Mesendoderm (in vitro differentiated cells): Measurements from ENCODE around the gene AMIGO2.
"Not testable (repeated sequence)": the region's sequence is repeated elsewhere in the genome, so short reads cannot be mapped to it uniquely, and the experiment has no call there.

ENCODE experiments used
- DNase-seq: peaks from one replicate; pipeline ENCODE4 v3.0.0; 2013
- H2AK5ac ChIP-seq: 2 replicates; pipeline ENCODE4 v1.6.1; 2013; ENCODE audit warnings: low read length, inconsistent platforms
- H2BK120ac ChIP-seq: 2 replicates; pipeline ENCODE4 v1.6.1; 2013; ENCODE audit warnings: low read depth, mild to moderate bottlenecking, low read length, moderate library complexity, mixed read lengths
- H2BK15ac ChIP-seq: replicated peaks from 2 replicates; pipeline ENCODE4 v1.6.1; 2013; ENCODE audit warnings: low read depth, mild to moderate bottlenecking, moderate library complexity
- H2BK5ac ChIP-seq: 2 replicates; pipeline ENCODE4 v1.6.1; 2013; ENCODE audit warnings: low read length, inconsistent platforms
- H3K18ac ChIP-seq: 2 replicates; pipeline ENCODE4 v1.6.1; 2013; ENCODE audit warnings: mild to moderate bottlenecking, low read length, mixed read lengths
- H3K23ac ChIP-seq: one replicate; pipeline ENCODE4 v1.6.1; 2013; ENCODE audit warnings: low read length
- H3K27ac ChIP-seq: 2 replicates; pipeline ENCODE4 v1.5.1; 2013; ENCODE audit warnings: low read depth, mild to moderate bottlenecking, inconsistent platforms, low read length, moderate library complexity
- H3K27me3 ChIP-seq: 2 replicates; pipeline ENCODE4 v1.6.1; 2013; ENCODE audit warnings: low read length, control low read depth, mild to moderate bottlenecking, inconsistent platforms; ENCODE audit not compliant: insufficient read depth, poor library complexity
- H3K36me3 ChIP-seq: 2 replicates; pipeline ENCODE4 v1.6.1; 2013; ENCODE audit warnings: low read length, inconsistent platforms; ENCODE audit not compliant: control insufficient read depth, insufficient read depth
- H3K4ac ChIP-seq: one replicate; pipeline ENCODE4 v1.6.1; 2013; ENCODE audit warnings: low read depth, mild to moderate bottlenecking, low read length, moderate library complexity
- H3K4me1 ChIP-seq: 2 replicates; pipeline ENCODE4 v1.6.1; 2013; ENCODE audit warnings: low read depth, low read length, inconsistent platforms; ENCODE audit not compliant: control insufficient read depth
- H3K4me2 ChIP-seq: 2 replicates; pipeline ENCODE4 v1.6.1; 2013; ENCODE audit warnings: low read length
- H3K4me3 ChIP-seq: 2 replicates; pipeline ENCODE4 v1.5.1; 2013; ENCODE audit warnings: mild to moderate bottlenecking, low read length
- H3K56ac ChIP-seq: one replicate; pipeline ENCODE4 v1.6.1; 2013; ENCODE audit warnings: low read length
- H3K79me1 ChIP-seq: 2 replicates; pipeline ENCODE4 v1.6.1; 2013; ENCODE audit warnings: low read length, inconsistent platforms
- H3K79me2 ChIP-seq: 2 replicates; pipeline ENCODE4 v1.6.1; 2013; ENCODE audit warnings: mild to moderate bottlenecking, low read length; ENCODE audit not compliant: control insufficient read depth, insufficient read depth
- H3K9ac ChIP-seq: 2 replicates; pipeline ENCODE4 v1.6.1; 2013; ENCODE audit warnings: low read length, inconsistent platforms
- H4K5ac ChIP-seq: one replicate; pipeline ENCODE4 v1.6.1; 2013; ENCODE audit warnings: low read length
- H4K8ac ChIP-seq: one replicate; pipeline ENCODE4 v1.6.1; 2013; ENCODE audit warnings: low read depth, mild to moderate bottlenecking, control low read depth, low read length, moderate library complexity
- WGBS: extraction: QIAGEN DNeasy Blood & Tissue Kit; methylation state at CpG from one replicate; pipeline ENCODE4 v1.1.7; 2013; ENCODE audit warnings: low lambda C conversion rate, missing lambda C conversion rate; ENCODE audit not compliant: insufficient coverage; ENCODE audit errors: extremely low coverage; 5-methylcytosine and 5-hydroxymethylcytosine counted together

AMIGO2 gene

GRCh38 chr12:47058640-47059039, 21.1 kb downstream of the AMIGO2 start:
- WGBS, result no CpG with 5 or more reads among the region's 2 CpGs
- not testable (repeated sequence) for H3K4me3 ChIP-seq, H3K56ac ChIP-seq, H4K5ac ChIP-seq, H3K79me2 ChIP-seq, H3K4me1 ChIP-seq, H3K4ac ChIP-seq, H2BK15ac ChIP-seq, H2AK5ac ChIP-seq, DNase-seq, H3K36me3 ChIP-seq, H3K4me2 ChIP-seq, H3K23ac ChIP-seq, H2BK5ac ChIP-seq, H3K79me1 ChIP-seq, H2BK120ac ChIP-seq, H3K27me3 ChIP-seq, H4K8ac ChIP-seq, H3K18ac ChIP-seq, H3K27ac ChIP-seq, H3K9ac ChIP-seq

- not testable (repeated sequence) for H3K27ac ChIP-seq, H4K5ac ChIP-seq, H2BK5ac ChIP-seq, H2BK15ac ChIP-seq, H3K79me1 ChIP-seq, H3K23ac ChIP-seq, H3K36me3 ChIP-seq, H2AK5ac ChIP-seq, H3K18ac ChIP-seq, H3K4ac ChIP-seq, H3K56ac ChIP-seq, H3K4me2 ChIP-seq, H3K9ac ChIP-seq, H2BK120ac ChIP-seq, DNase-seq, H4K8ac ChIP-seq, H3K79me2 ChIP-seq, H3K4me3 ChIP-seq, H3K4me1 ChIP-seq, H3K27me3 ChIP-seq
- no CpG with 5 or more reads among the region's 12 CpGs for WGBS
Measured at GRCh38 chr12:47056944-47057343, 22.8 kb downstream of the AMIGO2 start.

GRCh38 chr12:47055856-47056255, 23.9 kb downstream of the AMIGO2 start:
- H3K4me1 ChIP-seq, H3K9ac ChIP-seq, H3K4me3 ChIP-seq, H3K4me2 ChIP-seq, H2AK5ac ChIP-seq, H4K8ac ChIP-seq, H3K27ac ChIP-seq, DNase-seq, H3K79me2 ChIP-seq, H2BK5ac ChIP-seq, H2BK120ac ChIP-seq, H3K36me3 ChIP-seq, H3K4ac ChIP-seq, H2BK15ac ChIP-seq, H4K5ac ChIP-seq, H3K79me1 ChIP-seq, H3K27me3 ChIP-seq, H3K23ac ChIP-seq, H3K18ac ChIP-seq, H3K56ac ChIP-seq: not testable (repeated sequence)
- no CpG with 5 or more reads among the region's 3 CpGs for WGBS

GRCh38 chr12:47054659-47055058, 25.1 kb downstream of the AMIGO2 start:
- no CpG with 5 or more reads among the region's 4 CpGs for WGBS
- no peaks in the 10 kb centered on the region for H3K79me2 ChIP-seq
- H3K4me3 ChIP-seq, result no peak overlapping the region
- H3K4me2 ChIP-seq, result no peak overlapping the region
- H4K5ac ChIP-seq, result no peak overlapping the region
- no peaks in the 10 kb centered on the region for H3K36me3 ChIP-seq
- no peak overlapping the region for H3K56ac ChIP-seq
- no peak overlapping the region for H4K8ac ChIP-seq
- H3K23ac ChIP-seq, result no peak overlapping the region
- H2BK15ac ChIP-seq, result no peak overlapping the region
- H2BK120ac ChIP-seq, result no peak overlapping the region
- H3K4ac ChIP-seq, result no peak overlapping the region
- H2BK5ac ChIP-seq, result no peak overlapping the region
- no peaks in the 10 kb centered on the region for H3K79me1 ChIP-seq
- no peak overlapping the region for H3K27ac ChIP-seq
- no peaks in the 10 kb centered on the region for H3K27me3 ChIP-seq
- no peak for DNase-seq
- no peak overlapping the region for H3K18ac ChIP-seq
- no peak overlapping the region for H3K9ac ChIP-seq
- no peaks in the 10 kb centered on the region for H3K4me1 ChIP-seq
- H2AK5ac ChIP-seq, result no peak overlapping the region

GRCh38 chr12:47053961-47054360, 25.8 kb downstream of the AMIGO2 start:
- H3K56ac ChIP-seq, result no peak overlapping the region
- no peaks in the 10 kb centered on the region for H3K79me1 ChIP-seq
- no peaks in the 10 kb centered on the region for H3K4me1 ChIP-seq
- no peak overlapping the region for H2BK5ac ChIP-seq
- H3K27ac ChIP-seq, result no peak overlapping the region
- no peaks in the 10 kb centered on the region for H3K79me2 ChIP-seq
- no peak overlapping the region for H3K4ac ChIP-seq
- H2BK15ac ChIP-seq, result no peak overlapping the region
- no peak for DNase-seq
- H2BK120ac ChIP-seq, result no peak overlapping the region
- no peak overlapping the region for H4K8ac ChIP-seq
- no peak overlapping the region for H3K9ac ChIP-seq
- no peaks in the 10 kb centered on the region for H3K27me3 ChIP-seq
- H2AK5ac ChIP-seq, result no peak overlapping the region
- H3K4me2 ChIP-seq, result no peak overlapping the region
- no peaks in the 10 kb centered on the region for H3K36me3 ChIP-seq
- H4K5ac ChIP-seq, result no peak overlapping the region
- H3K23ac ChIP-seq, result no peak overlapping the region
- H3K4me3 ChIP-seq, result no peak overlapping the region
- H3K18ac ChIP-seq, result no peak overlapping the region

- peak; percentile 22 for DNase-seq
- no CpG with 5 or more reads among the region's 2 CpGs for WGBS
Measured at GRCh38 chr12:47052274-47052673, 27.5 kb downstream of the AMIGO2 start.

More at GRCh38 chr12:47052274-47052673, 27.5 kb downstream of the AMIGO2 start:
- no peak overlapping the region for H4K5ac ChIP-seq
- no peak overlapping the region for H2BK5ac ChIP-seq
- H4K8ac ChIP-seq, result no peak overlapping the region
- H3K4me2 ChIP-seq, result no peak overlapping the region
- no peak overlapping the region for H3K56ac ChIP-seq
- H3K4me1 ChIP-seq, result no peaks in the 10 kb centered on the region
- no peak overlapping the region for H3K18ac ChIP-seq
- no peak overlapping the region for H3K4ac ChIP-seq
- H3K79me2 ChIP-seq, result no peaks in the 10 kb centered on the region
- no peaks in the 10 kb centered on the region for H3K79me1 ChIP-seq
- no peak overlapping the region for H2BK120ac ChIP-seq
- H3K4me3 ChIP-seq, result no peak overlapping the region
- H3K23ac ChIP-seq, result no peak overlapping the region
- no peak overlapping the region for H3K9ac ChIP-seq
- no peak overlapping the region for H2BK15ac ChIP-seq
- H3K36me3 ChIP-seq, result no peaks in the 10 kb centered on the region
- H2AK5ac ChIP-seq, result no peak overlapping the region
- H3K27ac ChIP-seq, result no peak overlapping the region
- H3K27me3 ChIP-seq, result no peaks in the 10 kb centered on the region
